ENCODE measurements around the gene CNTNAP2.

The CNTNAP2 gene

GRCh38 chr7:148256433-148256832 lies 2139.8 kb downstream of the CNTNAP2 start:
- Histone ChIP-seq H3K4me1 (ENCODE audit: control insufficient read depth, insufficient read depth, low read length) (no peaks in the 10 kb centered on the region), H3K36me3 (ENCODE audit: control insufficient read depth, insufficient read depth, low read length) (no peaks in the 10 kb centered on the region), H3K27ac (ENCODE audit: insufficient read depth, low read depth, low read length, poor library complexity, severe bottlenecking) (no peak overlapping the region), H3K9me3 (ENCODE audit: control insufficient read depth, low read length) (no peaks in the 10 kb centered on the region), H3K4me3 (ENCODE audit: insufficient read depth, low read depth, low read length) (no peak overlapping the region), H3K27me3 (ENCODE audit: control insufficient read depth, insufficient read depth, low read length, poor library complexity, severe bottlenecking) (no peaks in the 10 kb centered on the region)
- 86 to 91% methylated on average over 6 of the region's 6 CpGs for WGBS, 2 experiments

GRCh38 chr7:148260599-148260998 lies 2144.0 kb downstream of the CNTNAP2 start:
- Histone ChIP-seq H3K9me3 (ENCODE audit: control insufficient read depth, low read length) (no peaks in the 10 kb centered on the region), H3K27me3 (ENCODE audit: control insufficient read depth, insufficient read depth, low read length, poor library complexity, severe bottlenecking) (no peaks in the 10 kb centered on the region), H3K4me3 (ENCODE audit: insufficient read depth, low read depth, low read length) (no peak overlapping the region), H3K4me1 (ENCODE audit: control insufficient read depth, insufficient read depth, low read length) (no peaks in the 10 kb centered on the region), H3K36me3 (ENCODE audit: control insufficient read depth, insufficient read depth, low read length) (no peaks in the 10 kb centered on the region), H3K27ac (ENCODE audit: insufficient read depth, low read depth, low read length, poor library complexity, severe bottlenecking) (no peak overlapping the region)
- WGBS, 2 experiments = 77 to 78% methylated on average over 5 of the region's 5 CpGs

- no peaks in the 10 kb centered on the region for H3K9me3 ChIP-seq (ENCODE audit: control insufficient read depth, low read length)
- no peaks in the 10 kb centered on the region for H3K4me1 ChIP-seq (ENCODE audit: control insufficient read depth, insufficient read depth, low read length)
- H3K27ac ChIP-seq (ENCODE audit: insufficient read depth, low read depth, low read length, poor library complexity, severe bottlenecking) = no peak overlapping the region
- 96 to 98% methylated on average over 10 of the region's 10 CpGs for WGBS, 2 experiments
- H3K36me3 ChIP-seq (ENCODE audit: control insufficient read depth, insufficient read depth, low read length) = no peaks in the 10 kb centered on the region
- H3K4me3 ChIP-seq (ENCODE audit: insufficient read depth, low read depth, low read length) = no peak overlapping the region
- no peaks in the 10 kb centered on the region for H3K27me3 ChIP-seq (ENCODE audit: control insufficient read depth, insufficient read depth, low read length, poor library complexity, severe bottlenecking)
These were observed 2144.9 kb downstream of the CNTNAP2 start for GRCh38 chr7:148261523-148261922.

- H3K4me1 ChIP-seq (ENCODE audit: control insufficient read depth, insufficient read depth, low read length) = no peaks in the 10 kb centered on the region
- no peak overlapping the region for H3K27ac ChIP-seq (ENCODE audit: insufficient read depth, low read depth, low read length, poor library complexity, severe bottlenecking)
- no peaks in the 10 kb centered on the region for H3K36me3 ChIP-seq (ENCODE audit: control insufficient read depth, insufficient read depth, low read length)
- H3K4me3 ChIP-seq (ENCODE audit: insufficient read depth, low read depth, low read length) = no peak overlapping the region
- no peaks in the 10 kb centered on the region for H3K9me3 ChIP-seq (ENCODE audit: control insufficient read depth, low read length)
- WGBS, 2 experiments = 77 to 80% methylated on average over 12 of the region's 12 CpGs
- H3K27me3 ChIP-seq (ENCODE audit: control insufficient read depth, insufficient read depth, low read length, poor library complexity, severe bottlenecking) = no peaks in the 10 kb centered on the region
These were observed 2145.5 kb downstream of the CNTNAP2 start for GRCh38 chr7:148261996-148262688.

- Histone ChIP-seq H3K4me1 (ENCODE audit: control insufficient read depth, insufficient read depth, low read length) (no peaks in the 10 kb centered on the region), H3K27me3 (ENCODE audit: control insufficient read depth, insufficient read depth, low read length, poor library complexity, severe bottlenecking) (no peaks in the 10 kb centered on the region), H3K9me3 (ENCODE audit: control insufficient read depth, low read length) (no peaks in the 10 kb centered on the region), H3K27ac (ENCODE audit: insufficient read depth, low read depth, low read length, poor library complexity, severe bottlenecking) (no peak overlapping the region), H3K36me3 (ENCODE audit: control insufficient read depth, insufficient read depth, low read length) (no peaks in the 10 kb centered on the region), H3K4me3 (ENCODE audit: insufficient read depth, low read depth, low read length) (no peak overlapping the region)
- 24 to 27% methylated on average over 18 of the region's 18 CpGs for WGBS, 2 experiments
These were observed 2146.2 kb downstream of the CNTNAP2 start for GRCh38 chr7:148262721-148263229.

- Histone ChIP-seq H3K36me3 (ENCODE audit: control insufficient read depth, insufficient read depth, low read length) (no peaks in the 10 kb centered on the region), H3K27me3 (ENCODE audit: control insufficient read depth, insufficient read depth, low read length, poor library complexity, severe bottlenecking) (no peaks in the 10 kb centered on the region), H3K27ac (ENCODE audit: insufficient read depth, low read depth, low read length, poor library complexity, severe bottlenecking) (no peak overlapping the region), H3K9me3 (ENCODE audit: control insufficient read depth, low read length) (no peaks in the 10 kb centered on the region), H3K4me1 (ENCODE audit: control insufficient read depth, insufficient read depth, low read length) (no peaks in the 10 kb centered on the region), H3K4me3 (ENCODE audit: insufficient read depth, low read depth, low read length) (no peak overlapping the region)
- 45 to 61% methylated on average over 6 to 7 of the region's 7 CpGs for WGBS, 2 experiments
These were observed 2148.4 kb downstream of the CNTNAP2 start for GRCh38 chr7:148264933-148265557.

GRCh38 chr7:148265896-148266295 lies 2149.3 kb downstream of the CNTNAP2 start:
- Histone ChIP-seq H3K9me3 (ENCODE audit: control insufficient read depth, low read length) (no peaks in the 10 kb centered on the region), H3K36me3 (ENCODE audit: control insufficient read depth, insufficient read depth, low read length) (no peaks in the 10 kb centered on the region), H3K27me3 (ENCODE audit: control insufficient read depth, insufficient read depth, low read length, poor library complexity, severe bottlenecking) (no peaks in the 10 kb centered on the region), H3K27ac (ENCODE audit: insufficient read depth, low read depth, low read length, poor library complexity, severe bottlenecking) (no peak overlapping the region), H3K4me3 (ENCODE audit: insufficient read depth, low read depth, low read length) (no peak overlapping the region), H3K4me1 (ENCODE audit: control insufficient read depth, insufficient read depth, low read length) (no peaks in the 10 kb centered on the region)
- WGBS, 2 experiments = 91 to 92% methylated on average over 7 of the region's 7 CpGs

GRCh38 chr7:148266795-148267194 lies 2150.2 kb downstream of the CNTNAP2 start:
- 96% methylated on average over 8 of the region's 8 CpGs for WGBS, 2 experiments
- H3K9me3 ChIP-seq (ENCODE audit: control insufficient read depth, low read length) = no peaks in the 10 kb centered on the region
- H3K4me3 ChIP-seq (ENCODE audit: insufficient read depth, low read depth, low read length) = no peak overlapping the region
- H3K4me1 ChIP-seq (ENCODE audit: control insufficient read depth, insufficient read depth, low read length) = no peaks in the 10 kb centered on the region
- no peaks in the 10 kb centered on the region for H3K27me3 ChIP-seq (ENCODE audit: control insufficient read depth, insufficient read depth, low read length, poor library complexity, severe bottlenecking)
- H3K36me3 ChIP-seq (ENCODE audit: control insufficient read depth, insufficient read depth, low read length) = no peaks in the 10 kb centered on the region
- no peak overlapping the region for H3K27ac ChIP-seq (ENCODE audit: insufficient read depth, low read depth, low read length, poor library complexity, severe bottlenecking)

- H3K4me1 ChIP-seq (ENCODE audit: control insufficient read depth, insufficient read depth, low read length) = no peaks in the 10 kb centered on the region
These were observed 2154.0 kb downstream of the CNTNAP2 start for GRCh38 chr7:148270576-148270975.

GRCh38 chr7:148274118-148274517 lies 2157.5 kb downstream of the CNTNAP2 start:
- WGBS, 2 experiments = 91 to 95% methylated on average over 3 of the region's 3 CpGs
- H3K9me3 ChIP-seq (ENCODE audit: control insufficient read depth, low read length) = no peaks in the 10 kb centered on the region
- no peak overlapping the region for H3K4me3 ChIP-seq (ENCODE audit: insufficient read depth, low read depth, low read length)
- H3K27me3 ChIP-seq (ENCODE audit: control insufficient read depth, insufficient read depth, low read length, poor library complexity, severe bottlenecking) = no peaks in the 10 kb centered on the region
- no peaks in the 10 kb centered on the region for H3K4me1 ChIP-seq (ENCODE audit: control insufficient read depth, insufficient read depth, low read length)
- H3K36me3 ChIP-seq (ENCODE audit: control insufficient read depth, insufficient read depth, low read length) = no peaks in the 10 kb centered on the region
- no peak overlapping the region for H3K27ac ChIP-seq (ENCODE audit: insufficient read depth, low read depth, low read length, poor library complexity, severe bottlenecking)

More at GRCh38 chr7:148270576-148270975, 2154.0 kb downstream of the CNTNAP2 start:
- no peaks in the 10 kb centered on the region for H3K9me3 ChIP-seq (ENCODE audit: control insufficient read depth, low read length)
- 92 to 95% methylated on average over 4 of the region's 4 CpGs for WGBS, 2 experiments
- no peaks in the 10 kb centered on the region for H3K27me3 ChIP-seq (ENCODE audit: control insufficient read depth, insufficient read depth, low read length, poor library complexity, severe bottlenecking)
- H3K4me3 ChIP-seq (ENCODE audit: insufficient read depth, low read depth, low read length) = no peak overlapping the region
- H3K36me3 ChIP-seq (ENCODE audit: control insufficient read depth, insufficient read depth, low read length) = no peaks in the 10 kb centered on the region
- H3K27ac ChIP-seq (ENCODE audit: insufficient read depth, low read depth, low read length, poor library complexity, severe bottlenecking) = no peak overlapping the region

Measured in ectodermal cell (in vitro differentiated cells).